Sciatic nerve (tissue), 2 donors: ENCODE measurements around the gene VTI1A. TPM values are rescaled to one million over a fixed set of nuclear protein-coding genes. Genes with fewer than 3 reads are reported as not detected.

ENCODE experiments used
- ATAC-seq: fragments of 200-7000 bp; cut with Tn5 transposase; one replicate; pipeline ENCODE4 v1.9.1; 2020; ENCODE audit warnings: mild to moderate bottlenecking, moderate library complexity
- DNase-seq: peaks from one replicate; pipeline ENCODE4 v3.0.0-alpha.2; 2020; ENCODE audit warnings: low spot score
- intact Hi-C: fragments of 100-400 bp; cut with DNase I; formaldehyde crosslinking; loops from one replicate; pipeline ENCODE4 v1.14.2; 2022
- total RNA-seq: library from RNA; stranded (reverse); fragmentation: NEBNext Ultra II Directional; extraction: Animal tissue kit (Norgen Biotek cat#: 25700); gene quantifications from one replicate; pipeline ENCODE4 v1.2.1, GENCODE V29; 2021
- donor health status: DM: no; HTN: no; CAD: no.
- donor health status: DM: no; HTN: no; CAD: no.

VTI1A gene
- total RNA-seq, 1 donor from 2014 or later, result 44.0 TPM

DNA sequence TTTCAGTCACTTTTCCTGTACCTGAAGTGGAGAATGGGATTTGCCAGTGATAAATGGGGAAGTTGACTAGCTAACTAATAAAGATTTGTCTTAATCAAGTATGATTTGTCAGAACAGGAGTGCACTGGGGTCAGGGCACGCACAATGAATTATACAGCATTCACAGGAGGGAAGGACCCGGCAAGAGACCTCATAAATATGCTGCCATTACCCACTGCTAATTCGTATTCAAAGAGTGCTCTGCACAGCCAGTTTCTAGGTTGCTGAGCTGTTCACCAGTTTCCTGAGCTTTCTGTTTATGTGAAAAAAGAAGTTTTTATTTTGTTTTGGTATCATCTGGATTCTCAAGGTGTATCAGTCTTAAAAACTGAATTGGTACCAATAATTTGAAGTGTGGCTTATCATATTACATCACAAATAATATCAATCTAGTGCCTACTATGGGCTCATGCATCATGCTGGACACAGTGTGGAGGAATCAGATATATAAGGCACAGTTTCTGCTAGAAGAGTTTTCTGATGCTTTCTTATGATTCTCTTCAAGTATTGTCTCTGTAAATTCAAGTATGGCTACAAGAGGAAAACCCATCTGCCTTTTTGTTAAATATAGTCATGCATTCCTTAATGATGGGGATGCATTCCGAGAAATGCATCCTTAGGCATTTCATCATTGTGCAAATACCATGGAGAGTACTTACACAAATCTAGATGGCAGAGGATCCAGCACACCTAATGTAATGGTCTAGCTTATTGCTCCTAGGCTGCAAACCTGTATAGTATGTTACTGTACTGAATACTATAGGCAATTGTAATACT is 202.2 kb downstream of the VTI1A start:
- ATAC-seq, result no peak
- DNase-seq, result no peak
- intact Hi-C loops, result no loop called here

DNA sequence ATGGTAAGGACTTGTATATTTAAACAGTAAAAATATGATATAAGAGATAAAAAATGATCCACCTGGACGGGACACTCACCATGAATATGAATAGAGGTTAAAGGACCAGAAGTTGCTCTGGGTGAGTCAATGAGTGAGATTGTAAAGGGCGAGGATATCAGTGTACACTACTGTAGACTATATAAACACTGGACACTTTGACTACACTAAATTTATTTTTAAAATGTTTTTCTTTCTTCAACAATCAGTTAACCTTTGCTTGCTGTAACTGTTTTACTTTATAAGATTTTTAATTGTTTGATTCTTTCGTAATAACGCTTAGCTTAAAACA is 202.8 kb downstream of the VTI1A start:
- DNase-seq (no peak), ATAC-seq (no peak)
- intact Hi-C loops, result no loop called here

DNA sequence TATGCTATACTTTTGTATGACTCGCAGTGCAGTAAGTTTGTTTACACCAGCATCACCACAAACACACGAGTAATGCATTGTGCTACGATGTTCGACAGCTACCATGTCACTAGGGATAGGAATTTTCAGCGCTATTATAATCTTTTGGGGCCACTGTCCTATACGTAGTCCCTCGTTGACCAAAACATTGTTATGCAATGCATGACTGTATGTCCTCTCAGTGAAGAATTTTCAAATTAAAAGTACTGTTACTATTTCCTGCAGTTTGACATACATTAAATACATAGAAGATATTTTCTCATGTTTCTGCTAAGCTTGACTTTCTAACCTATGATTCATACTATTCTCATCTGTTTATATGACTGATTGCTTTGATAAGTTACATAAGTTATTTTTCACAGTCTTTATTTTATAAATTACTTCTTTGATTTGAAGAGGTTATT is 203.6 kb downstream of the VTI1A start:
- DNase-seq, result no peak
- ATAC-seq, result no peak
- intact Hi-C loops, result no loop called here

DNA sequence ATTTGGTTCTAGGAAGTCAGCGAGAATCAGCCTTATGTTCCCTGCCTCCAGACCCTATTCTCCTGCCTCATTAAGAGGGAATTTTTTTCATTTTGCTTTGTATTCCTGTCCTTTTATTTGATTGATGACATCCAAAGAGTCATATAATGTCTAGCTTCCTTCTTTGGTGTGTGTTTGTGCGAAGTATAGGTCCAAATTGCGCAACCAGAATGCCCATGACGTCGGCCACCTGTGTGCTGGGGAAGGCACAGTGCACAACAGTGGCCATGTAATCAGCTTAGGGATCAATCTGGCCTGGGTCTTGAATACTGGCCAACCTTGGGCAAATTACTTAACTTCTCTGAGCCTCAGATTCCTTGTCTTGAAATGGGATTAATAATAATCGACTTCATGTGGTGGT is 206.2 kb downstream of the VTI1A start:
- ATAC-seq (no peak), DNase-seq (no peak)
- intact Hi-C loops, result no loop called here

DNA sequence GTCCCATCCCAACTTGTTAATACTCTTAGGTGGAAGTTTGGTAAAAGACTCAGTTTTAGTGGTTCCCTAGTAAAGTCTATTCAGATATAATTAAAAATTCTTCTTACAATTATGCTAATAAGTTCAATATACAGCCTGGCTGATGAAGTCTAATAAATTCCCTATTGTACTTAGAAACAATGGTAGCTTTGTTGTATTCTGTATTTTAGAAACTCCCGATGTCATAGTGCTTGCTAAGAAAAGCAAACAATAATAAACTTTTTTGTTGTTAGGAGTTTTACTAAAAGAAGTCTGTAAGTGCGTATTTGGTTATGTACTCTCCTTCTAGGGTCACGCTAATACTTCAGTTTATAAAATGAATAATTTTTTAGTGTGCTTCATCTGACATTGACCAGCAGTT is 206.8 kb downstream of the VTI1A start:
- no peak for ATAC-seq
- intact Hi-C loops, result no loop called here

DNA sequence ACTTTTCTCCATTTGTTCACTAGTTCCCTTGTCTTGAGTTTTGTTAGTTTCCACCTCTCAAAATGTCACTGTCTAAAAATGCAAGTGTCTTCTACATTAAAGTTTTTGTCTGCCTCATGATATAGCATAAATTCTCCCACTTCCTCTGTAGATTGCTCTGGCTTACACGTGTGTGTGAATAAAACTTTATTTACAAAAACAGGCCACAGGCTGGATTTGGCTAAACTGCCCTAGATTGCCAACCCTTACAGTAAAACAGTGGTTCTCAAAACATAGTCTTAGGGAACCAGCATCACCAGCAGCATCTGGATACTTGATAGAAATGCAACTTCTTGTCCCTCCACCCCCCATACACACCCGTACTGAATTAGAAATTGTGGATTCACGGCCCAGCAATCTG is 207.8 kb downstream of the VTI1A start:
- DNase-seq, result no peak
- ATAC-seq, result no peak
- intact Hi-C loops, result no loop called here

More for the DNA sequence above, 206.8 kb downstream of the VTI1A start:
- DNase-seq, result no peak

DNA sequence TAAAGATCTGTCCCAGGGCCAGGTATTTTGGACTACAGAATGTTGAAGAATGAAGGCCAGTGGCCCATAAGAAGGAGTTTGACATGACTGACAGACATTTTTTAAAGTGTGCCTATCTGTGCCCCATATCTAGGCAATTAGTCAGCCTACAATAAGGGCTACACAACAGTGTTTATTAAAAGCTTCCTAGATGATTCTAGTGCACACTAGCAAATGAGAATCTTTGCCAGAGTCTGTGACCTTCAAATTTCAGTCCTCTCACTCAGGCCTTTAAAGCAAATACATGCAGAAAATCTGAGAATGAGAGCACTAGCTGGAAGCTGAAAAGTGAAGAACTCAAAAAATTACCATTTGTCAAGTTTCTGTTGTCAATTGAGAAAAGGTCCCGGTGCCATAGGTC is 208.7 kb downstream of the VTI1A start:
- intact Hi-C loops, result no loop called here
- DNase-seq (no peak), ATAC-seq (no peak)

DNA sequence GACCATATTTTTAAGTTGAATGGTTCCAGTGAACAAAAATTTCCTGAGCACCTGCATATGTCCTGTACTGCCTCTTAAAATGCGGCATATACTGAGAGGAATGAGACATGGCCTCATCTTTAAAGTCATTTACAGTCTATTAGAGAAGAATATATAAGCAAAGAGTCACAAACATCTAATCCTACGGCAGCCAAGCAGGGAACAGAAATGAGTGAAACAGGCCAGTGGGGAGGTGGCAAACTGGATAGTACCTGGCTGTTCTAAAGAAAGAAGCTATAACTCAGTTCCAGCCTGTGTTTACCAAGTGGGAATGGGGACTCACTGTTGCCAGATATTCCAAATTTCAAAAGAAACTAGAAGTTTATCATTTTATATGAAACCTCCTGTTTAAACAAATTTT is 211.4 kb downstream of the VTI1A start:
- ATAC-seq (no peak), DNase-seq (no peak)
- intact Hi-C loops, result no loop called here

DNA sequence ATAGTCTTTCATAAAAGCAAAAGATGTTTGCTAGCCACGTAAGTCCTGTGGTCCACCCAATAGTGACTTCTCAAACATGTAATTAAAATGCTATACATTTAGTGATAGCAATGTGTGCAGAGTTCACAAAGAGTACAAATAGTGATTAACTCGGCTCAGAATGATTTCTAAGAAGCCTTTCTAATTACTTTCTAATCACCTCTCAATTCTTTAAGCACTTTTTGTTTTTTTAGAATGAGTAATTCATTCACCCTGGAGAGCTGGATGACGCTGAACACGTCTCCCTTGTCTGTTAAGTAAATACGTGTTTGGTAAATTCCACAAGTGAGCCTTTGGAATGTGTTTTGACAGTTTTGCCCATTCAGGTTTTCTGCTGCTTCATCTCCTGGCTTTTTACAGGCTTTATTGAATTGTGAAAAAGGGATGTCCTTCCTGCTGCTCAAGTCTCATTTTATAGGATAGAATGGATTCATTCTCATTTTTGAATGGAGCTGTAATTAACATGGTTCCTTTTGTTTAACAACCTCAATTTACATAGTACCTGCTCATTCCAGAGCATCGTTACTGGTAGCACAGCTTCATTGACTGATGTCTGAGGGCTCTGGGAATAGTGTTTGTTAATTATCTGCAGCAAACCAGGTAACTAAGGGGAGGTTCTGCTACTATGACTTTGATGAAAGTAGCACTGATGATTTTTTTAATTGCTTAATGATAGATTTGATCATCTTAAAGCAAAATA is 212.1 kb downstream of the VTI1A start:
- intact Hi-C loops, result no loop called here
- DNase-seq (no peak), ATAC-seq (no peak)

DNA sequence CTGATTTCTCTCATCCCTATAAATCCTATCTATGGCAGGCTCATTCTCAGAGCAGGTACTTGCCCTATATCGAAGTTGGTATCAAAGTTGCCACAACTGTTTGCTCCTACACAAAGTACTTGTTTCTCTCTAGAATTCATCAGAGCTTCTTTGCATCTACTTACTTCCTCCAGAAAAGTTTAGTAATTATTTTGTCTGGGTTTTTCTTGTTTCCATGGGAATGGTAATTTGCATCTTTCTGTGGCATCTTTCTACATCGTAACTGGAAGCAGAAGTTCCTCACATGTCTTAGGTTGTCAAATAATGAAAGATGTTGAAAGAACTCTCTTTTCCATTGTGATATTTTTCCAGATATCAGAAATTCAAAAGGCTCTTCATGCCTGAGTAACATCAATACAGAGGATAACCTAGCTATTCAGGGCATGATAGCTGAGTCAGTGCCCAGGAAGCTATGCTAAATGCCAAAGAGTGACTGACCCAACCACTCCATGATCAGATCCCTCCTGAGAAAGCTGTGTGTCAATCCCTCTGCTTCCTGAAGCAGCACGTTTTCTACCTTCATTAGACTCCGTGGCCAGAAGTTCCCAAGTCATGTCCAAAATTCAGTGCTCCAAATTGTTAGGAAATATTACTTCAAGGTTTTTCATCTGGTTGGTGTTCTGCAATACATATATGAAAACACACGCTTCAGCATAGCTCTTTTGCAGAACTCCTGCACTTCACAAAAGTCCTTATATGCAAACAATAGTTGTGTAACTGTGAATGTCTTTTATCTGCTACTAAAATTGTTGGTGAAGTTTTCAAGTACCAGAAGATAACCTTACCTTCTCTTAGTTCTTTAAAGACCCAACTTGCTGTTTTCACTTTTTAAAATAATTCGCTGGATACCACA is 216.5 kb downstream of the VTI1A start:
- ATAC-seq, result no peak
- no peak for DNase-seq
- intact Hi-C loops, result no loop called here

DNA sequence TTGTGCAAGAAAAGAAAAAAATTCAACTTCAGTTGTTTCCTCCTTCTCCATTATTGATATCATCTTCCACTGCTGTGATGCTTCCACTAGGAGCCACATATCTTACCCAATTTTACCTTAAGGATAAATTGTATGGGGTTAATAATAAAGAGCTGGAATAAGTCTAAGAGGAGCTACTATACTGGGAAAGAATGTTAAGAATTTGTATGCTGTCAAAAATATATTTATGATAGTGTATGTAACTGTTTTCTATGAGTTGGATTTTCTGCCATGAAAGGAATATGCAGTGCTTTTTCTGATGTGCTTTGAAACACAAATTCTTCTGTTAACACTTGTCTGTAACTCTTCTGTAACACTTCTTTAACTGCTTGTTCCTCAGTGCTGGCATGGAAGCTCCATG is 219.1 kb downstream of the VTI1A start:
- ATAC-seq (no peak), DNase-seq (no peak)
- intact Hi-C loops, result no loop called here

DNA sequence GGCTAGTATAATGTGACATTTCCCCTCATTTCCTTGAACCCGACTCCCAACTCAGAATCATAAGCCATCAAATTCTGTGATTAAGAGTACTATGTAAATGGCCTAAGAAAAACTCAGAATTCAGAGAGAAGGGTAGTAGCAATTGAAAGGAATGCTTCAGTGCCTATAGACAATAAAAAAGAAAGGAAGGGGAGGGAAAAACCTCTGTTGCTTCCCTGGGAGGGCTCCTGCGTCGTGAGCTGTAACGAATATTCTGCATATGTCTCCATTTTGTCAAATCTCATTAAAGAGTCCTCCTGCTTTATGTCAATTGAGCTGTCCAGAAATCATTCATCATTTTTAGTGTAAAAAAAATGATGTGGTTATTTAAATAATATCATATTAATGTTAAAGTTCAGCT is 223.0 kb downstream of the VTI1A start:
- no peak for DNase-seq
- intact Hi-C loops, result no loop called here

DNA sequence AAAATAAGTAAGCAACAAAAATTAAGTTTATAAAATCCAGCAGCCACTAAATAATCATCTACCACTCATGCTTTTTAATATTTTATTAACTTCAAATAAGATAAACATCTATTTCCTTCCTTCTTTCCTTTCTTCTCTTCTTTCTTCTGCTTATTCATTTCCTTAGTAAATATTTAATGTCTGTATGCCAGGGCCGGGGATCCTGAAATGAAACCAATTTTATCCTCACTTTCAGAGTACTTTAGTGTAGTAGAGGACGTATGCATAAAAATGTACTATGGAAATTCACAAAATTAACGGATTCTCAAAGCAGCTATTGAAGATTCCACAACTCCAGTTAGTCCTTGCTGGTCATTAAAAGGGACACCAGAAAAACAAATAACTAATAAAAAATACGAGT is 224.7 kb downstream of the VTI1A start:
- no peak for ATAC-seq
- intact Hi-C loops, result no loop called here
- no peak for DNase-seq

More for the DNA sequence above, 223.0 kb downstream of the VTI1A start:
- ATAC-seq, result no peak

DNA sequence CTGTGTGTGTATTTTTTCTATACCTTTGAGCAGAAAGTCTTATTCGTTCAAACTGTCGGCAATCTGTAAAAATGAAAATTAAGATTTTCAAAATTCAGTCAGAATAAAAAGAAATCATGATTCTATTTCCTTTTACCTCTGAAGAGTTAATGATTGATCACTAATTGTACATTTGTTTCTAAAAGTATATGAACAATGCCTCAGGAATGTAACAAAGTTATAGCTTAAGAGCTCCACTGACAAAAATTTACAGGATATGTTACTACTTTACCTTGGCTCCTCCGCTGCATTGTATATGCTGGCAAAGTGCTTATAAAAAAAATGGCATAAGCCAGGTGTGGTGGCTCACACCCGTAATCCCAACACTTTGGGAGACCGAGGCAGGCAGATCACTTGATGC is 225.7 kb downstream of the VTI1A start:
- intact Hi-C loops, result no loop called here
- no peak for ATAC-seq
- no peak for DNase-seq

DNA sequence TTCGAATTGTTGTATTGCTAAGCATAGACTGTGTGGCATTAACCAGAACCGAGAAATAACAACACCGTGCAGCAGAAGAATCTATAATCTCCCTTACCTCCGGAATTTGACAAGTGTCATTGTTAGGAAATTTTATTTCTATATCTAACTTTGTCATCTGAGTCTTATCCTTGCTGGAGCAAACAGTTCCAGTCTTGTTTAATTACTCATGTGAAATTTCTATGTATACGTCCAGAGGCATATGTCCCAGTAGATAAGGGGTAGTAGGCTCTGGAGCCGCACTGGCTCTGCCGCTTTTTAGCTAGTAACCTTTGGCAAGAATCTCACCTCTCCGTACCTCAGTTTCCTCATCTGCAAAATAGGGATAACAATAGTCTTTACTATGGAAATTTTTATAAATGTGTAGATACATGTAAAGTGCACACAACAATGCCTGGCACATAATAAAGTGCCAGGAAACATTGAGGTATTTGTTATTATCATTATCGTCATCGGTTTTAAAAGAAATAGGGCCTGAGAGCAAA is 228.6 kb downstream of the VTI1A start:
- intact Hi-C loops, result no loop called here
- DNase-seq, result no peak
- ATAC-seq, result no peak

DNA sequence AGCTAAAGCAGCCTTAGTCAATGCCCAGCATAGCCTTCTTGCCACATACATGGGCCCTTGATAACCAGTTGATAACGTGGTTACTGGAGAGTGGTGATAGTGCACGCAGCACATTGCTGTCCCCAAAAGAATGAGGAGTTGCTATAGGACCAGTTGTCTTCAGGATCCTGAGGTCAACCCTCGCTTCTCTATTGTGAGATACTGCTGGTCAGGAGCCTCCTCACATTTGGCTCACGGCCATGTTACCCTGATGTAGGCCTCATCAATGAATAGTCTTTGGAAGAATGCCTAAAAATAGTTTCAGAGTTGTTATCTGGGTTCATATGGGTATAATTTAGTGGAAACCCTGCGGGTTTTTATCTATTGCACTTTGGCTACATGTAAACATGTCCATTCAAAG is 230.7 kb downstream of the VTI1A start:
- intact Hi-C loops, result no loop called here
- DNase-seq (no peak), ATAC-seq (no peak)

DNA sequence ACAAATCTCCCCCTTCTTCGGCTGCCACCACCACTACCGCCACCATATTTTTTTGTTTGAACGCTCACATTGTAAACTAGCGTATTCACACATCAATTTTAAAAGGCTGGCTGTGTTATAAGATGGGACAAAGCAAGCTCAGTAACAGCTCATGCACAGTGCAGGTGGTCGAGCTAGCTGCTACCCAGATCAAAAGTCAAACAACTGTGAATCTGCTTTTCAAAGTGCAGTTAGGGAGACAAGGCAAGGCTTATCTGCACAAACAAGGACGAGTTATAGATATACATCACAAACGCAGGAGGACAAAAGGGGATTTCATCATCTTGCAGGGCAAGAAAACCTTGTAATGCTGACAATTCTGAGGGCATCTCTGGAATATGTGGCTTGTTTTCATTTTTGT is 231.6 kb downstream of the VTI1A start:
- DNase-seq (no peak), ATAC-seq (no peak)
- intact Hi-C loops, result no loop called here

DNA sequence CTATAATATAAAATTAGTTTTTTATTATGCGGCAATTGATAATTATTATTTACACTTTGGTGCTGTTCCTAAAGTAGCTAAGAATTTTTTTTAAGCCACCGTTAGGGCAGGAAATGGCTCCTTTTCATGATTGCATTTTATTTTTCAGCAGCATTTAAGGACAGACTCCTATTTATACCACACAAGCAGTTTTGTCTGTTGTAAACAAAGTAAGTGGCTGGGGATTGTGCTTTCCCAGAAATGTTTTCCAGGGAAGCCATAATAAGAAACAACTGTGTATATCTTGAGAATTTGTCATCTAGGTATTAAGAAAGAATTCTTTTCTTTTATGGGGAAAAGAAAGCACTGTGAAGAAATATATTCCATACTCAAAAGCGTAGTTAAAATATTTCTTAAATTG is 232.0 kb downstream of the VTI1A start:
- ATAC-seq (no peak), DNase-seq (no peak)
- intact Hi-C loops, result no loop called here

DNA sequence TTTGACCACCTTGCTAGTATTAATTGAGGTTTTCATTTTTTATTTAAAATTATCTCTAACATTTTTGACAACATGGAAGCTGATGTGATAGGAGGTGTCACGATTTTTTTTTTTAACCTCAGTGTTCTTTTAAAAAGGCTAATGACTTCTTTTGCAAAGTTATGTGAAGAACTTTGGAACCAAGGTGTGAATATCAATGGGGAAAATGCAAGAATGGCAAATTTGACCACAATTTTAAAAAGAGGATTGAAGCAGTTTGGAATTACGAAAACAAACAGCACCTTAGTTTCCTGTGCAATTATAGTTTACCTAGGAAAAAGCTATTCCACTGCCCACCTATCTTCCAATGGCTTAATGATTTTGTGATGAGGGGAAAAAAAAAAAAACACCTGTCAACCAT is 232.4 kb downstream of the VTI1A start:
- intact Hi-C loops, result no loop called here
- ATAC-seq, result no peak
- DNase-seq, result no peak

DNA sequence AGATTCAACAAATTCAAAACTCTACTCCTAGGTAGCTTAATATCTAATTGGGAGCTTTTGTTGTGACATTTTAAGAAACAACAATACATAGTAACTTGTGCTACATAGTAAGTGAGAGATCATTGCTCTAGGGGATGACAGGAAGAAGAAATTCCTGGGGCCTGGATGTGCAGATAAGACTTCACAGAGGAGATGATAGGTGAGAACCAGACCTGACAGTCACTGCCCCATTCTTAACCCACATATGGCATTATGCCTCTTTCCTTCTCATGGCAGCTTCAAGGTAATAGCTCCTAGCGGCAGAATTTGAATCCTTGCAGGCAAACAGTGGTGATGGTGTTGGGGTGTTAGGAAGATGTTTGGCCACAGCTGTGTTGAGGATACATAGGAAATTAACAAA is 233.6 kb downstream of the VTI1A start:
- ATAC-seq, result no peak
- intact Hi-C loops, result no loop called here
- no peak for DNase-seq
